Spinal cord (tissue), 10 donors: Measurements from ENCODE around the gene NT5DC3. TPM values are rescaled to one million over a fixed set of nuclear protein-coding genes. Genes with fewer than 3 reads are reported as not detected.
"Not testable (repeated sequence)": the region's sequence is repeated elsewhere in the genome, so short reads cannot be mapped to it uniquely, and the experiment has no call there.

Source experiments
- DNase-seq, 6 donors: peaks; one replicate each; pipeline versions ENCODE4 v3.0.0 to v3.0.0-alpha.2; 2013 to 2015; ENCODE audit warnings: low spot score in 6 of 6, low read depth in 4 of 6
- H3K27ac ChIP-seq: one replicate; pipeline ENCODE4 v1.5.1; 2013; ENCODE audit warnings: low read depth, low read length, control low read depth
- H3K27me3 ChIP-seq: one replicate; pipeline ENCODE4 v1.6.1; 2013; ENCODE audit warnings: low read length; ENCODE audit not compliant: control insufficient read depth, insufficient read depth
- H3K36me3 ChIP-seq: one replicate; pipeline ENCODE4 v1.6.1; 2013; ENCODE audit warnings: low read length; ENCODE audit not compliant: control insufficient read depth, insufficient read depth
- H3K4me1 ChIP-seq: one replicate; pipeline ENCODE4 v1.6.1; 2013; ENCODE audit warnings: low read length; ENCODE audit not compliant: control insufficient read depth, insufficient read depth
- H3K4me3 ChIP-seq: one replicate; pipeline ENCODE4 v1.5.1; 2013; ENCODE audit warnings: low read depth, low read length, control low read depth
- H3K9me3 ChIP-seq: one replicate; pipeline ENCODE4 v1.6.1; 2013; ENCODE audit warnings: low read length; ENCODE audit not compliant: control insufficient read depth, insufficient read depth
- WGBS: methylation state at CpG from one replicate; pipeline ENCODE4 v1.1.5; 2013; ENCODE audit warnings: missing lambda C conversion rate; ENCODE audit not compliant: insufficient coverage; 5-methylcytosine and 5-hydroxymethylcytosine counted together
- polyA plus RNA-seq, 2 donors: library from polyadenylated mRNA; unstranded; fragments of 120-200 nt; gene quantifications; one replicate each; pipeline ENCODE4 v1.2.1, GENCODE V29; 2013; ENCODE audit not compliant: insufficient read length in 2 of 2
- total RNA-seq, 2 donors: library from RNA; depleted of rRNA in 1 of 2; stranded (reverse); fragments of 120-200 nt in 1 of 2; fragments of >200 nt in 1 of 2; gene quantifications; one replicate each; pipeline versions ENCODE4 v1.2.3 to v1.2.4, GENCODE V29; 2013 to 2014
- donor health status: healthy.

Gene NT5DC3
- total and polyA plus RNA-seq, 4 donors, result 13.9 to 23.2 (median 18.6) TPM

GRCh38 chr12:103813949-103814348 is 27.1 kb downstream of the NT5DC3 start:
- no peak for DNase-seq
- Histone ChIP-seq H3K4me3 (no peak overlapping the region), H3K36me3 (no peaks in the 10 kb centered on the region), H3K4me1 (no peaks in the 10 kb centered on the region), H3K9me3 (no peaks in the 10 kb centered on the region), H3K27me3 (no peaks in the 10 kb centered on the region), H3K27ac (no peak overlapping the region)
- WGBS, result no CpG with 5 or more reads among the region's 4 CpGs

- Histone ChIP-seq H3K9me3 (no peaks in the 10 kb centered on the region), H3K4me1 (no peaks in the 10 kb centered on the region), H3K36me3 (no peaks in the 10 kb centered on the region), H3K4me3 (no peak overlapping the region), H3K27ac (no peak overlapping the region), H3K27me3 (no peaks in the 10 kb centered on the region)
- 100% methylated on average over 1 of the region's 3 CpGs for WGBS
- DNase-seq, result no peak
These were observed 27.6 kb downstream of the NT5DC3 start for GRCh38 chr12:103813426-103813825.

GRCh38 chr12:103812789-103813188 is 28.2 kb downstream of the NT5DC3 start:
- 100% methylated on average over 1 of the region's 1 CpG for WGBS
- Histone ChIP-seq H3K9me3 (no peaks in the 10 kb centered on the region), H3K27me3 (no peaks in the 10 kb centered on the region), H3K27ac (no peak overlapping the region), H3K4me3 (no peak overlapping the region), H3K36me3 (no peaks in the 10 kb centered on the region), H3K4me1 (no peaks in the 10 kb centered on the region)
- no peak for DNase-seq

- H3K4me1 ChIP-seq, result no peaks in the 10 kb centered on the region
- H3K36me3 ChIP-seq, result no peaks in the 10 kb centered on the region
- H3K27me3 ChIP-seq, result no peaks in the 10 kb centered on the region
- no peak for DNase-seq
- no peak overlapping the region for H3K27ac ChIP-seq
- 100% methylated on average over 3 of the region's 6 CpGs for WGBS
- H3K9me3 ChIP-seq, result no peaks in the 10 kb centered on the region
- no peak overlapping the region for H3K4me3 ChIP-seq
These were observed 29.2 kb downstream of the NT5DC3 start for GRCh38 chr12:103811791-103812190.

GRCh38 chr12:103810111-103810510 is 30.9 kb downstream of the NT5DC3 start:
- no peak overlapping the region for H3K4me3 ChIP-seq
- H3K36me3 ChIP-seq, result no peaks in the 10 kb centered on the region
- no peaks in the 10 kb centered on the region for H3K27me3 ChIP-seq
- 94% methylated on average over 3 of the region's 5 CpGs for WGBS
- no peaks in the 10 kb centered on the region for H3K9me3 ChIP-seq
- H3K4me1 ChIP-seq, result no peaks in the 10 kb centered on the region
- DNase-seq, result no peak
- H3K27ac ChIP-seq, result no peak overlapping the region

- DNase-seq, H3K4me3 ChIP-seq, H3K27me3 ChIP-seq, H3K9me3 ChIP-seq, H3K4me1 ChIP-seq, H3K27ac ChIP-seq, H3K36me3 ChIP-seq: not testable (repeated sequence)
- WGBS, result 83% methylated on average over 6 of the region's 7 CpGs
These were observed 31.4 kb downstream of the NT5DC3 start for GRCh38 chr12:103809639-103810038.

- Histone ChIP-seq H3K36me3 (no peaks in the 10 kb centered on the region), H3K27me3 (no peaks in the 10 kb centered on the region), H3K4me3 (no peak overlapping the region), H3K27ac (no peak overlapping the region), H3K4me1 (no peaks in the 10 kb centered on the region), H3K9me3 (no peaks in the 10 kb centered on the region)
- WGBS, result no CpG with 5 or more reads among the region's 4 CpGs
- no peak for DNase-seq
These were observed 31.9 kb downstream of the NT5DC3 start for GRCh38 chr12:103809154-103809553.

- peak in 2 of 6 donors; percentile 21 to 46 for DNase-seq
- Histone ChIP-seq H3K9me3 (no peaks in the 10 kb centered on the region), H3K4me3 (no peak overlapping the region), H3K27me3 (no peaks in the 10 kb centered on the region), H3K36me3 (no peaks in the 10 kb centered on the region), H3K4me1 (no peaks in the 10 kb centered on the region), H3K27ac (no peak overlapping the region)
- WGBS, result 56% methylated on average over 5 of the region's 6 CpGs
These were observed 32.7 kb downstream of the NT5DC3 start for GRCh38 chr12:103808239-103808880.

- peaks cover under 1% of the 10 kb centered on the region for H3K4me1 ChIP-seq
- no peaks in the 10 kb centered on the region for H3K9me3 ChIP-seq
- WGBS, result 93% methylated on average over 7 of the region's 9 CpGs
- no peaks in the 10 kb centered on the region for H3K36me3 ChIP-seq
- no peak overlapping the region for H3K27ac ChIP-seq
- no peak for DNase-seq
- no peaks in the 10 kb centered on the region for H3K27me3 ChIP-seq
- H3K4me3 ChIP-seq, result no peak overlapping the region
These were observed 33.3 kb downstream of the NT5DC3 start for GRCh38 chr12:103807561-103808238.

GRCh38 chr12:103806803-103807202 is 34.2 kb downstream of the NT5DC3 start:
- H3K4me3 ChIP-seq, result no peak overlapping the region
- no peaks in the 10 kb centered on the region for H3K27me3 ChIP-seq
- peaks cover 9% of the 10 kb centered on the region for H3K4me1 ChIP-seq
- H3K9me3 ChIP-seq, result no peaks in the 10 kb centered on the region
- no peaks in the 10 kb centered on the region for H3K36me3 ChIP-seq
- no peak for DNase-seq
- H3K27ac ChIP-seq, result no peak overlapping the region
- WGBS, result 96% methylated on average over 3 of the region's 4 CpGs
